OCI-LY7 (cell line): ENCODE measurements around the gene C1orf74. TPM values are rescaled to one million over a fixed set of nuclear protein-coding genes. Genes with fewer than 3 reads are reported as not detected.

Experiments
- BruUV-seq: library from RNA; stranded (reverse); fragments of 400-500 nt; replicated peaks from 2 replicates; lab custom pipeline; 2021; lab: Mats Ljungman, UMichigan
- CTCF ChIA-PET: fragments of 300-600 bp; sonication (Branson Sonifier 250); formaldehyde crosslinking; loops from one replicate; lab custom pipeline; 2022; ENCODE audit warnings: antibody characterized with exemption; ENCODE audit not compliant: unreplicated experiment; lab: Charles Lee
- POLR2A ChIA-PET: fragments of 300-600 bp; sonication (Branson Sonifier 250); formaldehyde crosslinking; loops from one replicate; lab custom pipeline; 2022; ENCODE audit warnings: antibody characterized with exemption; lab: Charles Lee
- DNase-seq: peaks from one replicate; pipeline ENCODE4 v3.0.0-alpha.2; 2015; ENCODE audit warnings: low spot score
- H2AFZ ChIP-seq: fragments of 200-600 bp; sonication (generic), shearing (Covaris generic); 2 replicates; pipeline ENCODE4 v1.6.1; 2014; ENCODE audit warnings: mild to moderate bottlenecking, antibody characterized with exemption, low read length, moderate library complexity
- H3K27ac ChIP-seq: fragments of 200-600 bp; sonication (generic); 2 replicates; pipeline ENCODE4 v1.5.1; 2014; ENCODE audit warnings: mixed run types, low read depth, mild to moderate bottlenecking, moderate library complexity, low read length, inconsistent platforms; ENCODE audit not compliant: poor library complexity, severe bottlenecking
- H3K36me3 ChIP-seq: fragments of 200-600 bp; sonication (generic); 2 replicates; pipeline ENCODE4 v1.6.1; 2014; ENCODE audit warnings: mild to moderate bottlenecking, antibody characterized with exemption, low read length, moderate library complexity, mixed read lengths; ENCODE audit not compliant: insufficient read depth
- H3K4me1 ChIP-seq: fragments of 200-600 bp; sonication (generic); 2 replicates; pipeline ENCODE4 v1.5.1; 2014; ENCODE audit warnings: mild to moderate bottlenecking, low read length; ENCODE audit not compliant: insufficient read depth, poor library complexity, severe bottlenecking
- H3K4me2 ChIP-seq: fragments of 200-600 bp; sonication (generic); 2 replicates; pipeline ENCODE4 v1.6.1; 2014; ENCODE audit warnings: mild to moderate bottlenecking, low read length
- H3K4me3 ChIP-seq: fragments of 200-600 bp; sonication (generic); 2 replicates; pipeline ENCODE4 v1.5.1; 2014; ENCODE audit warnings: mild to moderate bottlenecking, low read depth, low read length; ENCODE audit not compliant: poor library complexity, severe bottlenecking
- H3K79me2 ChIP-seq: fragments of 200-600 bp; sonication (generic); 2 replicates; pipeline ENCODE4 v1.6.1; 2016; ENCODE audit warnings: low read depth, mild to moderate bottlenecking, low read length, moderate library complexity, mixed read lengths; ENCODE audit not compliant: insufficient read depth
- H3K9me2 ChIP-seq: fragments of 200-600 bp; sonication (generic); 2 replicates; pipeline ENCODE4 v1.6.1; 2016; ENCODE audit warnings: mild to moderate bottlenecking, low read length, mixed read lengths; ENCODE audit not compliant: insufficient read depth
- H3K9me3 ChIP-seq: fragments of 200-600 bp; sonication (generic); 2 replicates; pipeline ENCODE4 v1.6.1; 2014; ENCODE audit warnings: mild to moderate bottlenecking, mixed run types, low read length, mixed read lengths
- H4K20me1 ChIP-seq: fragments of 200-600 bp; sonication (generic); 2 replicates; pipeline ENCODE4 v1.6.1; 2014; ENCODE audit warnings: mild to moderate bottlenecking, antibody characterized with exemption, low read length, moderate library complexity, mixed read lengths; ENCODE audit not compliant: insufficient read depth
- EZH2phosphoT487 ChIP-seq: fragments of 200-600 bp; sonication (generic); IDR thresholded peaks from 2 replicates; pipeline ENCODE4 v1.6.1; 2018; ENCODE audit warnings: low read depth, borderline replicate concordance, mild to moderate bottlenecking, mixed run types, antibody characterized with exemption, low read length, moderate library complexity, mixed read lengths
- intact Hi-C: fragments of 100-400 bp; cut with micrococcal nuclease; formaldehyde crosslinking; loops from one replicate; pipeline ENCODE4 v1.10.0; 2022; ENCODE audit not compliant: unreplicated experiment
- total RNA-seq, 2 experiments: library from RNA; depleted of rRNA in 1 of 2; stranded (reverse); fragments of >200 nt in 1 of 2; shearing (Covaris generic) in 1 of 2; gene quantifications; 2 replicates each; pipeline ENCODE4 v1.2.3, GENCODE V29; 2014 to 2022
- TF ChIP-seq, protein P1 (sequence below): fragments of 200-600 bp; sonication (generic); conservative IDR thresholded peaks from 2 replicates; pipeline ENCODE4 v1.5.1; 2014; ENCODE audit warnings: mild to moderate bottlenecking, antibody characterized with exemption, low read length, moderate library complexity, mixed read lengths

The C1orf74 gene
- total RNA-seq, 2 experiments from 2014 or later: 4.2 to 4.4 TPM

- Histone ChIP-seq H3K27ac (no peak overlapping the region), H3K4me3 (no peak overlapping the region), H4K20me1 (no peaks in the 10 kb centered on the region), H2AFZ (no peak overlapping the region), H3K79me2 (no peaks in the 10 kb centered on the region), H3K4me2 (no peak overlapping the region), H3K9me3 (no peaks in the 10 kb centered on the region), H3K4me1 (no peaks in the 10 kb centered on the region), H3K36me3 (no peaks in the 10 kb centered on the region), H3K9me2 (no peaks in the 10 kb centered on the region)
- DNase-seq: no peak
- intact Hi-C loops: no loop called here
- TF ChIP-seq, protein P1, sequence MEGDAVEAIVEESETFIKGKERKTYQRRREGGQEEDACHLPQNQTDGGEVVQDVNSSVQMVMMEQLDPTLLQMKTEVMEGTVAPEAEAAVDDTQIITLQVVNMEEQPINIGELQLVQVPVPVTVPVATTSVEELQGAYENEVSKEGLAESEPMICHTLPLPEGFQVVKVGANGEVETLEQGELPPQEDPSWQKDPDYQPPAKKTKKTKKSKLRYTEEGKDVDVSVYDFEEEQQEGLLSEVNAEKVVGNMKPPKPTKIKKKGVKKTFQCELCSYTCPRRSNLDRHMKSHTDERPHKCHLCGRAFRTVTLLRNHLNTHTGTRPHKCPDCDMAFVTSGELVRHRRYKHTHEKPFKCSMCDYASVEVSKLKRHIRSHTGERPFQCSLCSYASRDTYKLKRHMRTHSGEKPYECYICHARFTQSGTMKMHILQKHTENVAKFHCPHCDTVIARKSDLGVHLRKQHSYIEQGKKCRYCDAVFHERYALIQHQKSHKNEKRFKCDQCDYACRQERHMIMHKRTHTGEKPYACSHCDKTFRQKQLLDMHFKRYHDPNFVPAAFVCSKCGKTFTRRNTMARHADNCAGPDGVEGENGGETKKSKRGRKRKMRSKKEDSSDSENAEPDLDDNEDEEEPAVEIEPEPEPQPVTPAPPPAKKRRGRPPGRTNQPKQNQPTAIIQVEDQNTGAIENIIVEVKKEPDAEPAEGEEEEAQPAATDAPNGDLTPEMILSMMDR: no peak
- TF ChIP-seq EZH2phosphoT487: no peak
- no TSS peak for BruUV-seq
- POLR2A ChIA-PET: interaction anchor here (2.1 kb wide), 1 partner anchor 11 kb away, joined by 8 read pairs; the partner anchor contains the start of gene UTP25
- CTCF ChIA-PET: no interaction called here
These were observed 32.6 kb upstream of the C1orf74 start for GRCh38 chr1:209816923-209817322.

DNA sequence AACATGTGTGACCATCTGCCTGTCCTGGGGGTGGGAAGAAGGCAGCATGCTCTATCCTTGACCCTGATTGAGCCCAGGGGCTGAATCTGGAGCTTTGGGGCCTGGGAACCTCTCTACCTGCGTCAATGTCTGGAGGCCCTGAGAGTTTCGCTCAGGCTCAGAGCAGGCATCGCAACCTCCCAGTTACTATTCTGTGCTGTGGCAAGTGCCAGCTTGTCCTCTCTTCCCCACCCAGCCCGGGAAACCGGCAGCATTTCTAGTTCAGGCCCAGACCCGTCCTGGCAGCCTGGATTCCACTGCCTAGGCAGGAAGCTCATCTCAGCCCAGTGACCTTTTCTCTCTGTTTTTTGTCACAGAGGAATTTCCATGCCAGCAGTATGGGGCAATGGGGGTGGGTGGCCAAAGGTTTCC lies 31.6 kb upstream of the C1orf74 start:
- Histone ChIP-seq H4K20me1 (no peaks in the 10 kb centered on the region), H3K79me2 (no peaks in the 10 kb centered on the region), H3K27ac (no peak overlapping the region), H3K4me2 (no peak overlapping the region), H3K9me3 (no peaks in the 10 kb centered on the region), H3K36me3 (no peaks in the 10 kb centered on the region), H3K4me1 (no peaks in the 10 kb centered on the region), H3K9me2 (no peaks in the 10 kb centered on the region), H2AFZ (no peak overlapping the region), H3K4me3 (no peak overlapping the region)
- no TSS peak for BruUV-seq
- CTCF ChIA-PET: interaction anchor here (0.6 kb wide), 1 partner anchor 8 kb away, joined by 5 read pairs; no protein-coding TSS in a partner anchor
- intact Hi-C loops: no loop called here
- DNase-seq: no peak
- no peak for TF ChIP-seq EZH2phosphoT487
- TF ChIP-seq, protein P1: no peak
- POLR2A ChIA-PET: interaction anchor here (0.8 kb wide), 1 partner anchor 9 kb away, joined by 5 read pairs; no protein-coding TSS in a partner anchor

- Histone ChIP-seq H3K9me2 (no peaks in the 10 kb centered on the region), H2AFZ (no peak overlapping the region), H3K9me3 (no peaks in the 10 kb centered on the region), H3K4me2 (no peak overlapping the region), H3K36me3 (no peaks in the 10 kb centered on the region), H3K27ac (no peak overlapping the region), H4K20me1 (no peaks in the 10 kb centered on the region), H3K4me3 (no peak overlapping the region), H3K4me1 (no peaks in the 10 kb centered on the region), H3K79me2 (no peaks in the 10 kb centered on the region)
- CTCF ChIA-PET: interaction anchor here (0.6 kb wide), 1 partner anchor 8 kb away, joined by 5 read pairs; no protein-coding TSS in a partner anchor
- BruUV-seq: no TSS peak
- intact Hi-C loops: no loop called here
- no peak for DNase-seq
- TF ChIP-seq EZH2phosphoT487: no peak
- TF ChIP-seq, protein P1: no peak
- POLR2A ChIA-PET: interaction anchor here (0.8 kb wide), 1 partner anchor 9 kb away, joined by 5 read pairs; no protein-coding TSS in a partner anchor
These were observed 31.1 kb upstream of the C1orf74 start for GRCh38 chr1:209815490-209815889.
